Vagina (tissue), 2 donors: ENCODE data around the gene CKS1B.

Experiments
- POLR2A ChIP-seq, 2 donors: fragments of 450-650 bp; IDR thresholded peaks; one replicate each; pipeline ENCODE4 v1.6.1; 2017; ENCODE audit warnings: antibody characterized with exemption in 2 of 2, mild to moderate bottlenecking in 2 of 2, moderate library complexity in 2 of 2
- POLR2AphosphoS5 ChIP-seq, 2 donors: sonication (generic); formaldehyde crosslinking; IDR thresholded peaks; one replicate each; pipeline ENCODE4 v1.9.0; 2017; ENCODE audit warnings: antibody characterized with exemption in 2 of 2, mild to moderate bottlenecking in 2 of 2, low read depth in 1 of 2; ENCODE audit not compliant: insufficient read depth in 1 of 2
- TF ChIP-seq, protein P1 (sequence below), 3 experiments: fragments of 450-650 bp in 2 of 3; fragments of 200-600 bp in 1 of 3; sonication (generic) in 1 of 3; IDR thresholded peaks; one replicate each; pipeline ENCODE4 v1.5.1; 2017 to 2019; ENCODE audit warnings: antibody characterized with exemption in 3 of 3, mild to moderate bottlenecking in 2 of 3, moderate library complexity in 2 of 3

DNA sequence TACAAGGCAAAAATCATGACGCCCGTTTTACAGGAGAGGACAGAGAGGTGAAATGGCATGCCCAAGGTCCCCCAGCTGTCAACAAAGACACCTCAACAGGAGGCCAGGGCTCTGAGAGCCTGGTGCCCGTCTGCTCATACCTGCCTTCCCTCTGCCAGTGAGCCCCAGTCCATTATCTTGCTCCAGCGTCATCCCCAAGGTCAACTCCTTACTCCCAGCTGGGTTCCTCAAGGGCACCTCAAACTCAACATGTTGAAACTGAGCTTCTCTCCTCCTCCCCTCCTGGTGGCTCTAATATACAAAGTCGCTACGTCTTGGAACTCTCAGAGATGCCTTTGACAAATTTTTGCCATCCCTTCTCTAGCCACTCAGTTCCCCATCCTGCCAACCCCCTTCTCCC lies 21.8 kb upstream of the CKS1B start:
- TF ChIP-seq, protein P1, sequence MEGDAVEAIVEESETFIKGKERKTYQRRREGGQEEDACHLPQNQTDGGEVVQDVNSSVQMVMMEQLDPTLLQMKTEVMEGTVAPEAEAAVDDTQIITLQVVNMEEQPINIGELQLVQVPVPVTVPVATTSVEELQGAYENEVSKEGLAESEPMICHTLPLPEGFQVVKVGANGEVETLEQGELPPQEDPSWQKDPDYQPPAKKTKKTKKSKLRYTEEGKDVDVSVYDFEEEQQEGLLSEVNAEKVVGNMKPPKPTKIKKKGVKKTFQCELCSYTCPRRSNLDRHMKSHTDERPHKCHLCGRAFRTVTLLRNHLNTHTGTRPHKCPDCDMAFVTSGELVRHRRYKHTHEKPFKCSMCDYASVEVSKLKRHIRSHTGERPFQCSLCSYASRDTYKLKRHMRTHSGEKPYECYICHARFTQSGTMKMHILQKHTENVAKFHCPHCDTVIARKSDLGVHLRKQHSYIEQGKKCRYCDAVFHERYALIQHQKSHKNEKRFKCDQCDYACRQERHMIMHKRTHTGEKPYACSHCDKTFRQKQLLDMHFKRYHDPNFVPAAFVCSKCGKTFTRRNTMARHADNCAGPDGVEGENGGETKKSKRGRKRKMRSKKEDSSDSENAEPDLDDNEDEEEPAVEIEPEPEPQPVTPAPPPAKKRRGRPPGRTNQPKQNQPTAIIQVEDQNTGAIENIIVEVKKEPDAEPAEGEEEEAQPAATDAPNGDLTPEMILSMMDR (IDR thresholded peaks at IDR 0.05), result no peak
- TF ChIP-seq POLR2AphosphoS5 (IDR thresholded peaks at IDR 0.05; ENCODE audit: insufficient read depth in 1 of 2, low read depth in 1 of 2), result no peak
- no peak for TF ChIP-seq POLR2A (IDR thresholded peaks at IDR 0.05)
